Activated naive CD8-positive, alpha-beta T cell treated with anti-CD3 and anti-CD28 coated beads for 36 hours (primary cell): ENCODE results near the gene SKIL. TPM values are rescaled to one million over a fixed set of nuclear protein-coding genes. Genes with fewer than 3 reads are reported as not detected.

Source experiments
- DNase-seq: peaks from one replicate; pipeline ENCODE4 v3.0.0; 2021
- H3K27ac Mint-ChIP-seq: one replicate; pipeline ENCODE4 v1.8.0; 2022; ENCODE audit warnings: mild to moderate bottlenecking, moderate library complexity, mixed read lengths
- H3K27me3 Mint-ChIP-seq: one replicate; pipeline ENCODE4 v1.8.0; 2022; ENCODE audit warnings: mild to moderate bottlenecking, mixed read lengths
- H3K36me3 Mint-ChIP-seq: one replicate; pipeline ENCODE4 v1.8.0; 2021; ENCODE audit warnings: mild to moderate bottlenecking, mixed read lengths
- H3K4me1 Mint-ChIP-seq: one replicate; pipeline ENCODE4 v1.8.0; 2021; ENCODE audit warnings: mixed read lengths
- H3K4me3 Mint-ChIP-seq: one replicate; pipeline ENCODE4 v1.8.0; 2022; ENCODE audit warnings: mild to moderate bottlenecking, moderate library complexity, mixed read lengths
- H3K9me3 Mint-ChIP-seq: one replicate; pipeline ENCODE4 v1.8.0; 2022; ENCODE audit warnings: mixed read lengths
- total RNA-seq, 2 experiments: library from RNA; stranded (reverse); gene quantifications; one replicate each; pipeline ENCODE4 v1.2.3, GENCODE V29; 2021

The SKIL gene
- total RNA-seq, 2 experiments from 2014 or later, result 15.2 to 15.6 TPM

GRCh38 chr3:170360466-170360865, 3.0 kb downstream of the SKIL start:
- Mint-ChIP-seq H3K36me3 (peaks cover 53% of the 10 kb centered on the region), H3K27ac (no peak overlapping the region), H3K27me3 (no peaks in the 10 kb centered on the region), H3K4me3 (no peak overlapping the region), H3K9me3 (peaks cover 5% of the 10 kb centered on the region), H3K4me1 (peaks cover 49% of the 10 kb centered on the region)
- no peak for DNase-seq

GRCh38 chr3:170360916-170361315, 3.4 kb downstream of the SKIL start:
- DNase-seq, result no peak
- Mint-ChIP-seq H3K4me3 (no peak overlapping the region), H3K36me3 (peaks cover 53% of the 10 kb centered on the region), H3K27ac (no peak overlapping the region), H3K27me3 (no peaks in the 10 kb centered on the region), H3K4me1 (peaks cover 46% of the 10 kb centered on the region), H3K9me3 (peaks cover 5% of the 10 kb centered on the region)

- Mint-ChIP-seq H3K4me1 (peaks cover 40% of the 10 kb centered on the region), H3K9me3 (peaks cover 5% of the 10 kb centered on the region), H3K4me3 (no peak overlapping the region), H3K36me3 (peaks cover 56% of the 10 kb centered on the region), H3K27ac (no peak overlapping the region), H3K27me3 (no peaks in the 10 kb centered on the region)
- no peak for DNase-seq
Observed at GRCh38 chr3:170361711-170362110, 4.2 kb downstream of the SKIL start.

GRCh38 chr3:170363471-170363994, 6.0 kb downstream of the SKIL start:
- no peak for DNase-seq
- Mint-ChIP-seq H3K27me3 (no peaks in the 10 kb centered on the region), H3K9me3 (peaks cover 5% of the 10 kb centered on the region), H3K27ac (no peak overlapping the region), H3K36me3 (peaks cover 56% of the 10 kb centered on the region), H3K4me3 (no peak overlapping the region), H3K4me1 (peaks cover 37% of the 10 kb centered on the region)

GRCh38 chr3:170364965-170365364, 7.5 kb downstream of the SKIL start:
- peaks cover 48% of the 10 kb centered on the region for H3K36me3 Mint-ChIP-seq
- no peak overlapping the region for H3K27ac Mint-ChIP-seq
- H3K9me3 Mint-ChIP-seq, result peaks cover 5% of the 10 kb centered on the region
- H3K4me3 Mint-ChIP-seq, result no peak overlapping the region
- DNase-seq, result no peak
- H3K27me3 Mint-ChIP-seq, result no peaks in the 10 kb centered on the region
- peaks cover 28% of the 10 kb centered on the region for H3K4me1 Mint-ChIP-seq

- H3K4me3 Mint-ChIP-seq, result no peak overlapping the region
- no peak overlapping the region for H3K27ac Mint-ChIP-seq
- H3K36me3 Mint-ChIP-seq, result peaks cover 24% of the 10 kb centered on the region
- H3K27me3 Mint-ChIP-seq, result no peaks in the 10 kb centered on the region
- peaks cover 30% of the 10 kb centered on the region for H3K4me1 Mint-ChIP-seq
- peaks cover 2% of the 10 kb centered on the region for H3K9me3 Mint-ChIP-seq
- DNase-seq, result no peak
Observed at GRCh38 chr3:170367797-170368196, 10.3 kb downstream of the SKIL start.

GRCh38 chr3:170368921-170369320, 11.4 kb downstream of the SKIL start:
- peaks cover 16% of the 10 kb centered on the region for H3K36me3 Mint-ChIP-seq
- H3K9me3 Mint-ChIP-seq, result peaks cover 2% of the 10 kb centered on the region
- DNase-seq, result no peak
- H3K27me3 Mint-ChIP-seq, result no peaks in the 10 kb centered on the region
- no peak overlapping the region for H3K4me3 Mint-ChIP-seq
- no peak overlapping the region for H3K27ac Mint-ChIP-seq
- peaks cover 25% of the 10 kb centered on the region for H3K4me1 Mint-ChIP-seq

- no peak overlapping the region for H3K4me3 Mint-ChIP-seq
- H3K4me1 Mint-ChIP-seq, result peaks cover 22% of the 10 kb centered on the region
- no peaks in the 10 kb centered on the region for H3K27me3 Mint-ChIP-seq
- H3K27ac Mint-ChIP-seq, result no peak overlapping the region
- DNase-seq, result no peak
- H3K9me3 Mint-ChIP-seq, result no peaks in the 10 kb centered on the region
- no peaks in the 10 kb centered on the region for H3K36me3 Mint-ChIP-seq
Observed at GRCh38 chr3:170372190-170372879, 14.8 kb downstream of the SKIL start.

- no peaks in the 10 kb centered on the region for H3K27me3 Mint-ChIP-seq
- no peaks in the 10 kb centered on the region for H3K9me3 Mint-ChIP-seq
- H3K27ac Mint-ChIP-seq, result no peak overlapping the region
- peaks cover 20% of the 10 kb centered on the region for H3K36me3 Mint-ChIP-seq
- DNase-seq, result no peak
- no peaks in the 10 kb centered on the region for H3K4me1 Mint-ChIP-seq
- no peak overlapping the region for H3K4me3 Mint-ChIP-seq
Observed at GRCh38 chr3:170383567-170383966, 26.1 kb downstream of the SKIL start.

GRCh38 chr3:170386468-170386867, 29.0 kb downstream of the SKIL start:
- Mint-ChIP-seq H3K36me3 (peaks cover 19% of the 10 kb centered on the region), H3K27ac (no peak overlapping the region), H3K9me3 (no peaks in the 10 kb centered on the region), H3K27me3 (no peaks in the 10 kb centered on the region), H3K4me3 (no peak overlapping the region), H3K4me1 (peaks cover 2% of the 10 kb centered on the region)
- DNase-seq, result no peak

GRCh38 chr3:170387950-170388349, 30.4 kb downstream of the SKIL start:
- H3K4me3 Mint-ChIP-seq, result no peak overlapping the region
- H3K27ac Mint-ChIP-seq, result no peak overlapping the region
- H3K4me1 Mint-ChIP-seq, result peaks cover 2% of the 10 kb centered on the region
- no peak for DNase-seq
- H3K9me3 Mint-ChIP-seq, result no peaks in the 10 kb centered on the region
- peaks cover 19% of the 10 kb centered on the region for H3K36me3 Mint-ChIP-seq
- H3K27me3 Mint-ChIP-seq, result no peaks in the 10 kb centered on the region

GRCh38 chr3:170391108-170391507, 33.6 kb downstream of the SKIL start:
- DNase-seq, result no peak
- Mint-ChIP-seq H3K36me3 (peaks cover 16% of the 10 kb centered on the region), H3K27ac (no peak overlapping the region), H3K27me3 (no peaks in the 10 kb centered on the region), H3K4me1 (peaks cover 2% of the 10 kb centered on the region), H3K9me3 (no peaks in the 10 kb centered on the region), H3K4me3 (no peak overlapping the region)

- no peaks in the 10 kb centered on the region for H3K36me3 Mint-ChIP-seq
- H3K4me1 Mint-ChIP-seq, result no peaks in the 10 kb centered on the region
- no peak overlapping the region for H3K27ac Mint-ChIP-seq
- H3K4me3 Mint-ChIP-seq, result no peak overlapping the region
- H3K27me3 Mint-ChIP-seq, result no peaks in the 10 kb centered on the region
- DNase-seq, result no peak
- H3K9me3 Mint-ChIP-seq, result no peaks in the 10 kb centered on the region
Observed at GRCh38 chr3:170397685-170398084, 40.2 kb downstream of the SKIL start.

GRCh38 chr3:170405101-170405500, 47.6 kb downstream of the SKIL start:
- H3K4me1 Mint-ChIP-seq, result no peaks in the 10 kb centered on the region
- no peaks in the 10 kb centered on the region for H3K27me3 Mint-ChIP-seq
- no peak overlapping the region for H3K4me3 Mint-ChIP-seq
- H3K27ac Mint-ChIP-seq, result no peak overlapping the region
- DNase-seq, result no peak
- H3K9me3 Mint-ChIP-seq, result no peaks in the 10 kb centered on the region
- H3K36me3 Mint-ChIP-seq, result no peaks in the 10 kb centered on the region

- H3K4me1 Mint-ChIP-seq, result peaks cover 5% of the 10 kb centered on the region
- H3K27me3 Mint-ChIP-seq, result peaks cover 1% of the 10 kb centered on the region
- no peak for DNase-seq
- no peak overlapping the region for H3K4me3 Mint-ChIP-seq
- H3K27ac Mint-ChIP-seq, result no peak overlapping the region
- H3K36me3 Mint-ChIP-seq, result no peaks in the 10 kb centered on the region
- no peaks in the 10 kb centered on the region for H3K9me3 Mint-ChIP-seq
Observed at GRCh38 chr3:170410428-170411029, 53.0 kb downstream of the SKIL start.

- peaks cover 2% of the 10 kb centered on the region for H3K36me3 Mint-ChIP-seq
- H3K4me1 Mint-ChIP-seq, result peaks cover 7% of the 10 kb centered on the region
- no peak overlapping the region for H3K4me3 Mint-ChIP-seq
- H3K27me3 Mint-ChIP-seq, result peaks cover 17% of the 10 kb centered on the region
- H3K27ac Mint-ChIP-seq, result no peak overlapping the region
- DNase-seq, result no peak
- H3K9me3 Mint-ChIP-seq, result no peaks in the 10 kb centered on the region
Observed at GRCh38 chr3:170413291-170413690, 55.8 kb downstream of the SKIL start.
